H54 (cell line): ENCODE measurements around the gene SATB2.

Experiments used
- DNase-seq: peaks from one replicate; pipeline ENCODE4 v3.0.0; 2011; ENCODE audit warnings: low spot score, mixed read lengths; ENCODE audit not compliant: insufficient read length
- FAIRE-seq: peaks from 3 replicates; lab custom pipeline; 2011; peaks lifted over from hg19 to GRCh38; lab: Jason Lieb, UNC
- POLR2A ChIP-seq: IDR thresholded peaks from 2 replicates; pipeline ENCODE4 v1.6.1; 2011; ENCODE audit warnings: low read depth, mild to moderate bottlenecking, low read length

SATB2 gene

DNA sequence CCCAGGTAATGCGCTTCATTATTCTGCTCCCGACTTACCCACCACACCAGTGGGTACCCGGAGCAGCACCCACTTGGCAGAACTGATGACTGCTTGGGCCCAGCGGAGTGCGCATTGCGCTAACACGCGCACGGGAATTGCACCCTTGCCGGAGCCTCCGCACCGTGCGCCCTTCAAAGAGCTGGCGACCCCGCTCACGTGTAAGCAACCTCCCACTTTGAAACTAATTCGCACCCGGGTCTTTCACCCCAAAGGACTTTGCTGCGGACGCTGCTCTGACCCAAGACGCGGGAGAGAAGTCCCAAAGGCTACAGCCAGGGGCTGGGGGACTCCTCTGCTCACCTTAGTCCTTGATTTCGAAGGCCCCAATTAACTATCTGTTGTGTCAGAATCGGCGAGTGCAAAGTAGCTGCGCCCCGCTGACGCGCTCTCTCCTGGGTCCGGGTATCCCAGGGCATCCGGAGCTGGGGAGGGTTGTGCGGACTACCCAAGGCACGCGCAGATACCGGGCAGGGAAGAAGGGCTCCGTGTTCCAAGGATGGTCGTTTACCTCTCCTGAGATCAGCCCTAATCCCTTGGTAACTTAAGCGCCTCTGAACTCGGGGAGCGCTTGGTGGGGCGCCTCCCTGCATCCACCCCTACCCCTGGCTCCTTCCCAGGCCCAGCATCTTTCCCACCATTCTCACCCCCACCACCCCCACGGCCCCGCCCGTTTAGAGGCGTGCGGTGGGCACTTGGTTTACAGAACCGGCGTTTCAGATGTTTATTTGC is 13.1 kb upstream of the SATB2 start:
- TF ChIP-seq POLR2A = no peak
- no peak for FAIRE-seq
- DNase-seq = no peak

DNA sequence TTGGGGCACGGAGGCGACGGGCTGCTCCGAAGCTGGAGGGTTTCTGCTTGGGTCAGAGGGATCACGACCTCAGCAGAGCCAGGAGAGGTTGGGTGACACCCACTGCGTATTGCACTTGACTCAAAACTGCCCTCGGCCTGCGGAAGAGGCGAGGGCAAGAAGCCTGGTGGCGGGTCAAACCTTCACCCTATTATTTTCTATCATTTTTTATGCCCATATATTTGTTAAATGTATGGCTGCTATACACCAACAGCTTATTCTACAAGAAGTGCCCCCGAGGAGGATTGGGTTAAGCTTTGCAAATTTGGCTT is 12.6 kb upstream of the SATB2 start:
- FAIRE-seq (no peak), DNase-seq (no peak)
- TF ChIP-seq POLR2A = no peak

DNA sequence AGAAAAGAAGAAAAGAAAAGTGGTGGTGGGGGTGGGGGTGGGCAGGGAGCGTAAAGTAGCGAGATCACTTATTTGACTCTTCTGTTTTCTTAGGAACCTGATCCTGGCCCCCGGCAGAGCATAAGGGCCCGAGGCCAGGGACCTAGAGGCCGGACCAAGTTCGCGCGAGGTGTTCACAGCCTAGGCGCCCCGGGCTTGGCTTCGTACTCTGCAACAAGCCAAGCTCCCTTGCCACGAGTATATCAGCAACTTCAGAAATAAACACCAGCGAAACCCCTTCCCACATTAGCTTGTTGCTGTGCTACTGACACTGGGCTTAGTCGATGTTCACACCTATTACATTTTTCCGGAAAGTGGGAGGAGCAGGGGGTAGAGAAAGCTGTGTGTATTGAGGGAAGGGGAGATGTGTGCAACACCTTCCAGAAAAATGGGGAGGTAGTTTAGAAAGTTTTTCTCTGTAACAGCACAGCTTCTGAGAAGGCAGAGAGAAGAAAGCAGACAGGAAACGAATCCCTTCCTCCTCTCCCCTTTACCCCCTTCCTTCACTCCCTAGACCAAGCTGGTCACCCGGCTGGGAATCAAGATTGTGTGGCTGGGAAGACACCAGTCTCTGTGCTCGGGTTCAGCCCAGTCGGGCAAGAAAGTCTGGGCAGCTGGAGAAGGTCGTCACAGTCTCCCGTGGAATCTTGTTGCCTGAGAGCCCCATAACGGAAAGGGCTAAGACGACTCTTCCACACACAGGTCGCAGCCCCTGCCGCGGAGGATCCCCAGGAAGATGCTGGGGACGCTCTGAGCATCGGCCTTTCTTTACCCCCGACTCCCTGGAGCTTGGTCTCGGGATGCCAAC is 12.0 kb upstream of the SATB2 start:
- TF ChIP-seq POLR2A = no peak
- DNase-seq = no peak
- no peak for FAIRE-seq

DNA sequence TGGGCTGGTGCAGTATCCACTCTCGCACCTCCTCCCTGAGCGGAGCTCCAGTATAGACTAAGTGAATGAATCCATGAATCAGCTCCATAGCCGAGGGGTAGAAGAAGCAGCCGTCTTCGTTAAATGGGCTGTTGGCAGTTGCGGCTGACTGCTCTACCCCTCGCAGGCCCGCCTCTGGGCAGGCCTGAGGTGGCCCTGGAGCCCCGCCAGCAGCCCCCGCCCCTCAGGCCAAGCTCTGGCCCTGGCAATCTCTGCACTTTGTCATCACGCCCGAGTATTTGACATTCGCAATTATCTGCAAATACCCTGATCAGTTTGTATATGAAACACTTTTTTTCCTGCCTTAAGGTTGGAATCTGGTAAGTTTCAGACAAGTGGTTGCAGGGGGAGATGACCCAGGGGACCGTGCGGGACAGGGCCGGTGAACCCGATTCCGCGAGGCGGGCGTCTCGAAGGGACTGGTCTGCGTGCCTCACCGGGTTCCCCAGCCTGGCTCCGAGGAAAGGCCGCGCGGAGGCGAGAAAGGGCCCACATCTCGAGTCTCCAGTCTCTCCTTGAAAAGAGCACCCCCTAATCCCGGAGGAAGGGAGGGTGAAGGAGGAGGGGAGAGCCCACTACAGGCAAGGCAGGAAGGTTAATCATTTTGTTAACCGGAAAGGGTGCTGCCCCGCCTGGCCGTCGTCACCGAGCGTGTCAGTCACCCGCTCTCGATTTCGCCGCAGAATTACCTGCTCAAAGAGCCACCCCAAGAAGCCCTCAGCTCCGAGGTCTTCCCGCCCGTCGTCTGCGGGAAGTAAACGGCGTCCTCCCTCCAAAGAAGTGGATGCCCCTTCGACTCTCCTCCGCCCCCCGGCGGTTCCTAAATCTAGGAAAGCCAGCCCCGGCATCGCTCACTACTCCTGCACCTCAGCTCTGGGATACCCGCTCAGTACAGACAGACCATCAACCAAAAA is 11.1 kb upstream of the SATB2 start:
- DNase-seq (no peak), FAIRE-seq (no peak)
- TF ChIP-seq POLR2A = no peak

DNA sequence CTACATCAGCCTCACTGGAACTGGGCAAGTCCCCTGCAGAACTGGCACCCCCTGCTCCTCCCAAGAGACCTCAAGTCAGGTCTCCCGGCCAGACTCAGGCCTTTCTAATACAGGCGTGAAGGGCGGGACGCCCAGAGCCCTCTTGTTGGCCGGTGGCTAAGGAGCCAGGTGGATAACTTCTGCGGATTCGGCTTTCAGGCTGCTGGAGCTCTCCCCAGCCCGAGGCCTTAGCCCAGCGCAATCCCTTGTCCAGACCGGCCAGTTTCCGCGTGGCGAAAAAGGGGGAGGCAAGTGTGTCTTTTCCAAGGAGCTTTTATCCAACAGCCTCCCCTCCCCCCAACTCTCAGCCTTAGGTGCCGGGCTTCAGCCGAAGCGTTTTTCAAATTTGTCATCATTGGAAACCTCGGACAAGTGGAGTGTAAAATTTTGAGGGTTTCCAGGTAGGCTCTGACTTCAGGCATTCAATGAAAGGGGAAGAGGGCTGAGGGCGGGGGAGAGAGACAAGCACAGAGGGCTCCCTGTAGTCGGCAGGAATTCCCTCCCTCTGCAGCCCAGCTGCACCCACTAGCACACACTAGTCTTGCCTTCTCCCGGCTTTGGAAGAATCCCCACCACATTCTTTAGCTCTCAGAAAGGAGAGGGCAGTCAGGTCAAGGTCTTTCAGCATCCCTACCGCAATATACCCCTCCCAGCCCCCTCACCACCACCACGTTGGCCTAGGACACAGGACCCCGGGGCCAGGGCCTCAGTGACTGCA is 9.5 kb upstream of the SATB2 start:
- no peak for FAIRE-seq
- no peak for TF ChIP-seq POLR2A

DNA sequence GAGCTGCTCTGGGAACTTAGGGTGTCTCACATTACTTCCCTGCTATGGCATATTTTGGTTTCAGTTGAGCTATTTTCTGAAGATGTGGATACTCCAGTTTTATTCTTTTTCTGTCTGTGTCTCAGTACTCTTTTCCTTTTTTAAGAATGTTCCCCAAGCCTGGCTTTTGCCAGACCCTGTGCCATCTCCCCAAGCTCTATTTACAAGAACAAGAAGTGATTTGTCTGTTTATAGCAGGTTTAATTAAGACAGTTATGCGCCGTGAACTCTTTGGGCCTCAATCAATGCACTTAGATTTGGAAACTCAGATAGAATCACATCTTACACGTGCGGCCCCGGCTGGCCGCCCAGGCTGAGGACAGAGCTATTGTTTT is 8.9 kb upstream of the SATB2 start:
- DNase-seq (no peak), FAIRE-seq (no peak)
- no peak for TF ChIP-seq POLR2A

More for the DNA sequence above, 9.5 kb upstream of the SATB2 start:
- no peak for DNase-seq

DNA sequence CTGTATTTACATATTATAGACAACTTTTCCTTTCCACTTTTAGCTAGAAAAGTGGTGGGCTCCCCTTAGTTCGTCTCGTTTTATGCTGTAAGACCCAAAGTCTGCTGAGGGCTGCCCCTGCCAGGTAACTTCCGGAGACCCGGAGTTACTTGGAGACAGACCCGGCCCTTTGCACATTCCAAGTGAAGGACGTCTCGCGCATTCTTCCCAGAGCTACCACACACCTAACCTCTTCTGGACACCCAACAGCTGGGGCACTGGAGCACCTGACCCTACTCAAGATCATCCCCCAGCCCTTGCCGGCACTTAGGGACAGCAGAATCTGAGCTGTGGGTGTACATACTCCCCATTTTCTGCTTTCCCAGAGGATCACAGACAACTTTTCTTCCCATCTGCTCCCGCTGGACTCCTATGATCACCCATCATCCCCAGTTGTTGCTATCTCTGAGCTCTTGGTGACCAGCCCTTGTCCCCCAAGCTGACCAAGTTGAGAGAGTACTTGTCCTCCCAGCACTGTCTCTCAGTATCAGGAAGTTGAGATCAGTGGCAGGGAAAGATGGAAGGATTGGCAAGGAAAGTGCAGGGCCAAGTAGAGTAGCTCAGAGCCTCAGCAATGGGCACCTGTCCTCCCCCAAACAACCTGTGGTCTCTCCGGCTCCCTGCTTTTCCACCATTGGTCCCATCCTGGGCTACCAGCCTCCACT is 8.4 kb upstream of the SATB2 start:
- FAIRE-seq = no peak
- no peak for DNase-seq
- no peak for TF ChIP-seq POLR2A

DNA sequence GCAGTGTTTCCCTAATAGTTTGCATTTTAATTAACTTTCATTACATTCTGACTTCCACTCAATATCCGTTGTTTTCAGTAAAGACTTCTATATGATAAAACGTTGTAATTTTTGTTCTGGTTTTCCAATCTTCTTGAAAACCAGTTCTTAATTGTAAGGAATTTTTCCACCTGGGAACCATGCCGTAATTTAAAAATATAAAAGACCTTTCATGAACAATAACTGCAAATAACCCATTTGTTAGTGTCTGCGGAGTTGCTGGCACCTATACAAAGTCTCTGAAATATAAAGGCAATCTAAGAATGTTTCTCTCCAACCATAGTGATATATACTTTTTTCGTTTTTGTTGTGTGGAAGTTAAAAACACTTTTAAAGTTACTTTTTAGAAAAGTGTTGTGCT is 7.7 kb upstream of the SATB2 start:
- no peak for FAIRE-seq
- TF ChIP-seq POLR2A = no peak
- DNase-seq = no peak

DNA sequence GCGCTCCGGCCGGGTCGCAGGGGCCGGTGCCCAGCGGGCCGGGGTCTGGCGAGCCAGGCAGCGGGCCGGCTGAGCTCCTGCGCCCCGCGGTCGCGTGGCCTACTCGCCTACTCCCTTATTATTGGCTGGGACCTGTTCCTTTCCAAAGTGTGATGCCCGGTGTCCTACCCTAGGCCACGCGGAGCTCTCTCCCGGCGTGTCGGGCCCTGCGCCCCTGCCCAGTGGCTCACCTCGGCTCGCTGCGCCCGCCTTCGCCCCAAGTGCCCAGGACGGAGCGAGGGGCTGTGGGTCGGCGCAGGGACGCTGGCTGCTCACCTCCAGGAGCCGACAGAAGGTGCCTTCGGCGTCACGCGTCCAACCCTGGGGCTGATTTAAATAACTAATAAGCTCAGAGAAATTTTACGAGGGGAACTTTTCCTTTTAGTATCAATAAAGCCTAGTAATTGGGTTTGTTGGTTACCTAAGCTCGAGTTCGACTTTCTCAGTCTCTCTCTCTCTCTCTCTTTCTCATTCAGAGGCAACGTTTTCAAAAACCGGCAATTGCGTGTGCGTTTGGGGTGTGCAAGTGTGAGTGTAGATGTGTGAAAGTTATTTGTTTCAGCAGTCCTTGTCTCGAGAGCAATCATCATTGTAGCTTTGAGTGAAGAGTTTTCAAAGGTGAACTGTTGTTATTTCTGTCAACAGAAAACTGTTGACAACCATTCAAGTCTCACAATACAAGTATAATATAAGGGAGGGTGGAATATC is 7.0 kb upstream of the SATB2 start:
- TF ChIP-seq POLR2A = no peak
- no peak for FAIRE-seq

DNA sequence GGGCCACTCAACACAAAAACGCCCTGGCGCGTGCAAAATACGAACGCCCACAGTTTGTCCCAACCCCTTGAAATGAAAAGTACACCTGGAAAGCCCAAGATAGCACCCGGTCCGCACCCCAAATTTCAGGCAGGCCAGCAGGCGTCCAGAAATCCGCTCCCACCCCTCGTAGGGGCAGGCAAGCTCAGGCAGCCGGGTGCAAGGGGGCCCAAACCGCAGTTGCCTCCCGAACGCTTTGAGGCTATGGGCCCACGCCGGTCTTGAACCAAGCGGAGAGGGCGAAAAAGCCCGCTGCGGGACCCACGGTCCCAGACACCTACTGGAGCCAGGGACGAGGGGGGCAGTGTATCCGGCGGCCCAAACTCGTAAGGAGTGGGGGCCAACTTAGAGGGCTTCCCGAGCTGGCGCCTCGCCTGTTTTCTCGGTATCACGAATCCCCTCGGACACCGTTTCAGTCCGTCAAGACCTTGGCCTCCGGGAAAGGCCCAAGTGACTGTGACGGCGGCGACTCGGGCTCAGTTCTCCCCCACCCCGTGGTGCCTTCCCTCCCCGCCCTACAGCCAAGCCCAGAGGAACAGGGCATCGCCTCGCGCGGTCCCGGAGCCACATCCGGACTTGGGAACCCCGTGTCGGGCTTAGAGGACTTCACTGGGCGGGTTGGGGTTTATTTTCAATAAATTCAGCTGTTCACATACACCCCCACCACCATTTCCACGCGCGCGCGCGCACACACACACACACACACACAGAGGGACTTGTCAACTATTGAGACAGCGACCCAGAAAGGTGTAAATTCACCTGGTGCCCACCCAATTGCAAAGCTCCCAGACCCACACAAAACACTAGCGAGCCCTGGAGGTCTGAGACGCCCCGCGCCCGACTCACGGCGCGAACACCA is 6.2 kb upstream of the SATB2 start:
- no peak for DNase-seq
- no peak for TF ChIP-seq POLR2A
- no peak for FAIRE-seq

More for the DNA sequence above, 7.0 kb upstream of the SATB2 start:
- no peak for DNase-seq
